Kidney epithelial cell (primary cell): Measurements from ENCODE around the gene CEMP1. TPM values are rescaled to one million over a fixed set of nuclear protein-coding genes. Genes with fewer than 3 reads are reported as not detected.

Source experiments
- DNase-seq: peaks from one replicate; pipeline ENCODE4 v3.0.0-alpha.2; 2010; ENCODE audit warnings: low read depth
- H3K27me3 ChIP-seq: 2 replicates; pipeline ENCODE4 v1.6.0; 2011; ENCODE audit warnings: low read length; ENCODE audit not compliant: control insufficient read depth, insufficient read depth
- H3K36me3 ChIP-seq: 2 replicates; pipeline ENCODE4 v1.5.1; 2011; ENCODE audit warnings: low read length; ENCODE audit not compliant: control insufficient read depth, insufficient read depth
- H3K4me3 ChIP-seq: 2 replicates; pipeline ENCODE4 v1.5.1; 2011; ENCODE audit warnings: low read depth, mild to moderate bottlenecking, control low read depth, low read length
- total RNA-seq: library from RNA; depleted of rRNA; stranded (reverse); fragments of >200 nt; gene quantifications from 2 replicates; pipeline ENCODE4 v1.2.3, GENCODE V29; 2015
- TF ChIP-seq, protein P1 (sequence below): IDR thresholded peaks from 2 replicates; pipeline ENCODE4 v1.5.1; 2011; ENCODE audit warnings: mild to moderate bottlenecking, moderate library complexity, low read length, control low read depth, inconsistent platforms; ENCODE audit not compliant: insufficient read depth, poor library complexity, severe bottlenecking

CEMP1 gene
- total RNA-seq, 1 donor from 2014 or later: not detected

DNA sequence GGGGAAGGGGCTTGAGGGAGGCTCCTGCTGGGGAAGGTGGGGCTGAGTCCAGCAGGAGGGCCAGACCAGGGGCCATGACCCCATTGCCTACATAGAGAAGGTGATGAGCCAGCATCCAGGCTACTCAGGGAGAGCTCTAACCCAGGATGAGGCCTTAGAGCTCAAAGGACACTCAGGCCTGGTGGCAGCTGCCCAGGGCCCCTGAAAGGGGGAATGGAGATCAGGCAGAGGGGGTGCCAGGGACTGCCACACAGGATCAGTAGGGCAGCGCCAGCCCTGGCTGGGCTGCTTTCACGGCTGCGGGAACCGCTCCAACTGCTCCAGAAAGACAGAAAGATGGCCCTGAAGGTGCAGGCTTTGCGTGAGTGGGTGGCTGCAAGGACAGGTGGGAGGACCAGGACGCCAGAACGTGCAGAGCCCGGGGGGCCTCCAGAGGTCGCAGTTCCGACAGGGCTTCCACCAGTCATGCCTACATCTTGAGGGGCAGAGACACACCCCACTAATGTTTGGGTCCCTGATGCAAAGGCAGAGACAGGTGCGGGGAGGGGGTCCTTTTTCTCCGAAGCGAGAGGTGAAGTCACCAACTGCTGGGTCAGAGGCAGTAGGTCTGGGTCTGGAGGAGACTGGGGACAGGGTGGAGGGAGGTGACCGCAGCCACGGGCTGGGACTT lies 18.3 kb downstream of the CEMP1 start:
- H3K4me3 ChIP-seq: peak overlapping the region; percentile 93
- no peak for DNase-seq
- TF ChIP-seq, protein P1, sequence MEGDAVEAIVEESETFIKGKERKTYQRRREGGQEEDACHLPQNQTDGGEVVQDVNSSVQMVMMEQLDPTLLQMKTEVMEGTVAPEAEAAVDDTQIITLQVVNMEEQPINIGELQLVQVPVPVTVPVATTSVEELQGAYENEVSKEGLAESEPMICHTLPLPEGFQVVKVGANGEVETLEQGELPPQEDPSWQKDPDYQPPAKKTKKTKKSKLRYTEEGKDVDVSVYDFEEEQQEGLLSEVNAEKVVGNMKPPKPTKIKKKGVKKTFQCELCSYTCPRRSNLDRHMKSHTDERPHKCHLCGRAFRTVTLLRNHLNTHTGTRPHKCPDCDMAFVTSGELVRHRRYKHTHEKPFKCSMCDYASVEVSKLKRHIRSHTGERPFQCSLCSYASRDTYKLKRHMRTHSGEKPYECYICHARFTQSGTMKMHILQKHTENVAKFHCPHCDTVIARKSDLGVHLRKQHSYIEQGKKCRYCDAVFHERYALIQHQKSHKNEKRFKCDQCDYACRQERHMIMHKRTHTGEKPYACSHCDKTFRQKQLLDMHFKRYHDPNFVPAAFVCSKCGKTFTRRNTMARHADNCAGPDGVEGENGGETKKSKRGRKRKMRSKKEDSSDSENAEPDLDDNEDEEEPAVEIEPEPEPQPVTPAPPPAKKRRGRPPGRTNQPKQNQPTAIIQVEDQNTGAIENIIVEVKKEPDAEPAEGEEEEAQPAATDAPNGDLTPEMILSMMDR: peak; percentile 11
- H3K27me3 ChIP-seq: no peaks in the 10 kb centered on the region
- no peaks in the 10 kb centered on the region for H3K36me3 ChIP-seq

- Histone ChIP-seq H3K27me3 (no peaks in the 10 kb centered on the region), H3K4me3 (no peak overlapping the region), H3K36me3 (no peaks in the 10 kb centered on the region)
- no peak for DNase-seq
- TF ChIP-seq, protein P1: no peak
Observed at GRCh38 chr16:2511996-2512734, 19.0 kb downstream of the CEMP1 start.

- Histone ChIP-seq H3K27me3 (no peaks in the 10 kb centered on the region), H3K4me3 (no peak overlapping the region), H3K36me3 (no peaks in the 10 kb centered on the region)
- DNase-seq: no peak
- TF ChIP-seq, protein P1: no peak
Observed at GRCh38 chr16:2511128-2511800, 19.9 kb downstream of the CEMP1 start.

DNA sequence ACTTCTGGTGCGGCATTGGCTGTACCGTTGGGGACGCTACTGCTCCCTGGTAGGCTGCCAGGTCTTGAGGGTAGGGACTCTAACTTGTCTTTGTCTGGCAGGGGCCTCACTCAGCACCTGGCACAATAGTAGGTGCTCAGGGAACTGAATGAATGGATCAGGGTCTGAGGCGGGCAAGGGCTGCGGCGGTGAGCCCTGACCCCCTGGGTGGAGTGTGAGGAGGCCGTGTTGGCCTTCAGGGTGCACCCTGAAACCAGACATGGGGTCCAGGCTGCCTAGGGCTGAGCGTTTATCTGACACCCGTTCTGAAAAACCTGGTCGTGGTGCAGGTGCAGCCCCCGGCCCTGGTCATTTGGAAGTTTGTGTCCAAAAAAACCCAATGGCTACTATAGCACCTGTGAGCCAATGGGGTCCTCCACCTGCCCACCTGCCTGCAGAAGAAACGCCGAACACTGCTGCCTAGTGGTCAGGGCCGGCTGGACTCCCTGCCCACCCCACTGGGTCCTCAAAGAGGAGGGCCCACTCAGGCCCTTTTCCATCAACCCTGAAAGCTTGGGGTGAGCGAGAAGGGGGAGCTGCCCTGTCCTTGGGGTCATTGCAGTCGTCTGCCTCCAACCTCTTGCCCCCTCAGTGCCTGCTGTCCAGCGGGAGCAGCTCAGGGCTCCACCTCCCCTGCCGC lies 22.3 kb downstream of the CEMP1 start:
- TF ChIP-seq, protein P1: no peak

GRCh38 chr16:2507665-2508064 lies 23.5 kb downstream of the CEMP1 start:
- TF ChIP-seq, protein P1: no peak
- Histone ChIP-seq H3K36me3 (no peaks in the 10 kb centered on the region), H3K4me3 (no peak overlapping the region), H3K27me3 (no peaks in the 10 kb centered on the region)
- DNase-seq: no peak

More for the DNA sequence above, 22.3 kb downstream of the CEMP1 start:
- Histone ChIP-seq H3K36me3 (no peaks in the 10 kb centered on the region), H3K4me3 (no peak overlapping the region), H3K27me3 (no peaks in the 10 kb centered on the region)
- no peak for DNase-seq
